ENCODE data around the gene RANGAP1. TPM values are rescaled to one million over a fixed set of nuclear protein-coding genes. Genes with fewer than 3 reads are reported as not detected.
A peak's percentile ranks its signal among the peaks of the same experiment; 100 is the strongest.
"Not testable (repeated sequence)": the region's sequence is repeated elsewhere in the genome, so short reads cannot be mapped to it uniquely, and the experiment has no call there.

RANGAP1 gene
- total RNA-seq, 4 donors from 2014 or later: 119 to 150 (median 121) TPM

DNA sequence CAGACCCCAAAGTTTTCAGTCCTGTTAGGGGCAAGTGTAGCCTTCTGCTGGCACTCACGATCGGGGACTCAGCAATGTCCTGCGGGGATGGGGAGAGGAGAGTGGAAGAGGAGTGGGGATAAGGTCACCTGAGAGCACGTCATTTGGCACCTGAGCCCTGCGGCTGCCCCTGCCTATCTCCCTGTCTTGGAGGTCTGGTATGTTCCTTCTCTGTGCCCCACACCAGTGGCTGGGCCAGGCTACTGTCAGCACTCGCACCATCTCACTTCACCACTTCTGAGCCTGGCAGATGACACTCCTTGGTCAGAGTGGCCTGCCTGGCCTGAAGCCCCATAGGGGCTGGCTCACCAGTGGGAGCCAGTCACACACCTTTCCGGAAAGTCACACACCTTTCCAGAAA, 25.1 kb downstream of the RANGAP1 start:
- TF ChIP-seq, protein P1, sequence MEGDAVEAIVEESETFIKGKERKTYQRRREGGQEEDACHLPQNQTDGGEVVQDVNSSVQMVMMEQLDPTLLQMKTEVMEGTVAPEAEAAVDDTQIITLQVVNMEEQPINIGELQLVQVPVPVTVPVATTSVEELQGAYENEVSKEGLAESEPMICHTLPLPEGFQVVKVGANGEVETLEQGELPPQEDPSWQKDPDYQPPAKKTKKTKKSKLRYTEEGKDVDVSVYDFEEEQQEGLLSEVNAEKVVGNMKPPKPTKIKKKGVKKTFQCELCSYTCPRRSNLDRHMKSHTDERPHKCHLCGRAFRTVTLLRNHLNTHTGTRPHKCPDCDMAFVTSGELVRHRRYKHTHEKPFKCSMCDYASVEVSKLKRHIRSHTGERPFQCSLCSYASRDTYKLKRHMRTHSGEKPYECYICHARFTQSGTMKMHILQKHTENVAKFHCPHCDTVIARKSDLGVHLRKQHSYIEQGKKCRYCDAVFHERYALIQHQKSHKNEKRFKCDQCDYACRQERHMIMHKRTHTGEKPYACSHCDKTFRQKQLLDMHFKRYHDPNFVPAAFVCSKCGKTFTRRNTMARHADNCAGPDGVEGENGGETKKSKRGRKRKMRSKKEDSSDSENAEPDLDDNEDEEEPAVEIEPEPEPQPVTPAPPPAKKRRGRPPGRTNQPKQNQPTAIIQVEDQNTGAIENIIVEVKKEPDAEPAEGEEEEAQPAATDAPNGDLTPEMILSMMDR (IDR thresholded peaks at IDR 0.05): no peak
- no peak for TF ChIP-seq POLR2A (IDR thresholded peaks at IDR 0.05)

DNA sequence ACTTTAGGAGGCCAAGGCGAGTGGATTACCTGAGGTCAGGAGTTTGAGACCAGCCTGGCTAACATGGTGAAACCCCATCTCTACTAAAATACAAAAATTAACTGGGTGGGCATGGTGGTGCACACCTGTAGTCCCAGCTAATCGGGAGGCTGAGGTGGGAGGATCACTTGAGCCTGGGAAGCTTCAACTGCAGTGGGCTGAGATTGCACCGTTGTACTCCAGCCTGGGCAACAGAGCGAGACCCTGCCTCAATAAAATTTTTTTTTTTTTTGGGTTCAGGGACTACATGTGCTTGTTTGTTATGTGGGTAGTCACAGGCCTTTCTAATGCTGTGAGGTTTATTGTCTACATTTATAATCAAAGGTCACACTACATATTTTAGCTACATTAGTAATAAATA, 26.2 kb downstream of the RANGAP1 start:
- not testable (repeated sequence) for H3K4me3 ChIP-seq (ENCODE audit: low read depth, poor library complexity, severe bottlenecking)

More for the DNA sequence above, 25.1 kb downstream of the RANGAP1 start:
- no peak overlapping the region for H3K4me3 ChIP-seq (ENCODE audit: low read depth, poor library complexity, severe bottlenecking)
- WGBS, 2 donors: 95 to 96% methylated on average over 6 to 7 of the region's 7 CpGs
- intact Hi-C loops (cut with DNase I; ENCODE audit: low total_unique reads): no loop called here
- no peak for DNase-seq (ENCODE audit: low spot score in 2 of 2)

DNA sequence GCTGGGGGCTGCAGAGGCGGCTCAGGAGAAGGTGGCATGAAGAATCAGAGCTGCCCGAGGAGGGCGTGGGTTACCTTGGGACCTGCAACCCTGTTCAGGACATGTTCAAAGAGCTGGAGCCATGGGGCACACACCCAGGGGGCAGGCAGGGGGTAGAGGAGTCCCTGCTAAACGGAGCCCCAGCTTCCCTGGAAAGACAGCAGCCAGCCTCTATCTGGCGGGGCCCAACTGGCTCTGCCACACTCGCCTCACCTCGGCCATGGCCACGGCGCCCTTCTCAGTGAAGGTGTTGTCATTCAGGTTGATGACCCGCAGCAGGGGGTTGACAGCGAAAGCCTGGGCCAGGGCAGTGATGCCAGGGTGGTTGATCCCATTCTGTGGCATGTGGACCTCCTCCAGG, 28.3 kb downstream of the RANGAP1 start:
- TF ChIP-seq POLR2A (IDR thresholded peaks at IDR 0.05): no peak
- TF ChIP-seq, protein P1 (IDR thresholded peaks at IDR 0.05): no peak
- intact Hi-C loops (cut with DNase I; ENCODE audit: low total_unique reads): no loop called here
- no peak overlapping the region for H3K4me3 ChIP-seq (ENCODE audit: low read depth, poor library complexity, severe bottlenecking)
- 92% methylated on average over 11 of the region's 11 CpGs for WGBS, 2 donors
- no peak for DNase-seq (ENCODE audit: low spot score in 2 of 2)

More for the DNA sequence above, 26.2 kb downstream of the RANGAP1 start:
- DNase-seq (ENCODE audit: low spot score in 2 of 2); intact Hi-C loops (cut with DNase I; ENCODE audit: low total_unique reads): not testable (repeated sequence)
- WGBS, 2 donors: 95 to 96% methylated on average over 4 of the region's 4 CpGs

DNA sequence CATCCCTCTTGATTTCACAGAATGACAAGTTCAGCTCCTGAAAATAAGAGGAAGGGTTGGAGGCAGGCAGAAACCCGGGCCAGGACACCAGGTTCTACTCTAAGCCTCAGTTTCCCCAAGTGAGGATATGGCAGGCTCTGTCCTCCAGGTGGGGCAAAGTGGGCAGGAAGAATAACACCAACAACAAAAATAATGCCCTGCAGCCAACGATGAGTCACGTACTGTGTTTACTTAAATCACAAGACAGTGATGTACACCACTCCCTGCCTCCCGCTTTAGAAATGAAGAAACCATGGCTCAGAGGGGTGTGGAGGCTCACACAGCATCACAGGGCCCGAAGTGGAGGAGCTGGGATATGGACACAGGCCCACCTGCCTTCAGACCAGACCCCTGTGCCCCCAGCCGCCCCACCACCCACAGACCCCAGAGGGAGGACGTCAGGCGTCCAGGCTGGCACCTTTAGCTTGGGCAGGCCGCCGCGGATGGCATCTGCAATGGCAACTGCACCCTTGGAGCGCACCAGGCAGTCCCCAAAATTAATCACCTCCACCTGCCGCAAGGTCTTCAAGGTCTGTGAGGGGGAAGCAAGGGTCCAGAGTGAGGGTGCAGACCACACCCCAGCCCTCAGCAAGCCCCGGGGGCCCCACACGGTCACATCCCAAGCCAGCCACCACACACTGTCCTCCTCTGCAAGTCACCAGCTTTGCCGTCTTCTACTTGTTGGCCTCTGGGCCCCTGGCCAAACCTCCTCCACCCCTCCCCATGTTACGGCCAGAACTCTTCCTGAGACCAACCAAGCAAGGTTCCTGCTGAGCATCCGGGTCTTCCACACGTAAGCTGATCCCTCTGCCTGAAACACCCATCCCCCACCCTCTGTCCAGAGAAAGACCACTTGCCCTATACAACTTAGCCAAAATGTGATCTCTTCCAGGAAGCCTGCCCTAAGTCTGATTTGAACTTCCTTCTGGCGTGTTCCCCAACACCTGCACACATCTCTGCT, 29.4 kb downstream of the RANGAP1 start:
- intact Hi-C loops (cut with DNase I; ENCODE audit: low total_unique reads): no loop called here
- 75 to 81% methylated on average over 19 to 20 of the region's 20 CpGs for WGBS, 2 donors
- H3K4me3 ChIP-seq (ENCODE audit: low read depth, poor library complexity, severe bottlenecking): no peak overlapping the region
- peak in 1 of 2 donors; percentile 46 for DNase-seq (ENCODE audit: low spot score in 2 of 2)
- TF ChIP-seq, protein P1 (IDR thresholded peaks at IDR 0.05): no peak

DNA sequence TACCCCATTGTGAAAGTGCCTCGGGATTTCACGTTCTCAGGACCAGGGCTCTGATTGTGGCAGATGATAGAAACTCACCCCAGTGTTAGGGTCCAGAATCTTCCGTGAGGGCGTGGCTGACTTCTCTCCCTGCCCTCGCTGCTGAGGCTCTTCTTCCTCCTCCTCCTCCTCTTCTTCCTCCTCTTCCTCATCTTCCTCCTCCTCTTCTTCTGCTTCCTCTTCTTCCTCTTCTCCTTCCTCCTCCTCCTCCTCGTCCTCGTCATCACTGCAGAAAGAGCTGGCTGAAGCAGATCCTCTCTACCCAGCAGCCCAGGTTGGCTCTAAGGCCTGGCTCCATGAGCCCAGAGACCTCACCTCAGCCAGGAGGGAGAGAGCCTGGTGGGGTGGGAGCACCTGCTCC, 31.8 kb downstream of the RANGAP1 start:
- no peak for DNase-seq (ENCODE audit: low spot score in 2 of 2)
- intact Hi-C loops (cut with DNase I; ENCODE audit: low total_unique reads): no loop called here
- no peak for TF ChIP-seq POLR2A (IDR thresholded peaks at IDR 0.05)
- TF ChIP-seq, protein P1 (IDR thresholded peaks at IDR 0.05): no peak
- WGBS, 2 donors: 86 to 93% methylated on average over 7 of the region's 7 CpGs
- H3K4me3 ChIP-seq (ENCODE audit: low read depth, poor library complexity, severe bottlenecking): no peak overlapping the region

DNA sequence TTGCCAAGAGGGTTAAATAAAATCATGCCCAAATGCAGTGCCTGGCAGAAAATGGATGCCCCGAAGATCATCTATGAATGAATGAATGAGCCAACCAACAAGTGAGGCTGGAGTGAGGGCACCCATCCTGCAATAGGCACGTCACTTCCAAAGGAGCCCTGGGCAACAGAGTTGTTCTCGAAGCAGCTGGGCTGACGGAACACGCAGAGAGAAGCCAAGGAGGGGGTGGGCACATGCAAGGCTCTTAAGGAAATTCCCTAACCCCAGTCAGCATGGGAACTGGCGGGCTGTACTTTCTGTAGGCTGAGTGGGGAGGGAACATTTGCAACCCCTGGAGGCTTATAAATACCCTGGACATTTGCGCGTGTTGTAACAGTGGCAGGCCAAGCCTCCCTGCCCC, 33.6 kb downstream of the RANGAP1 start:
- DNase-seq (ENCODE audit: low spot score in 2 of 2): no peak
- WGBS, 2 donors: 77 to 88% methylated on average over 8 of the region's 8 CpGs
- TF ChIP-seq, protein P1 (IDR thresholded peaks at IDR 0.05): no peak
- TF ChIP-seq POLR2A (IDR thresholded peaks at IDR 0.05): no peak
- no peak overlapping the region for H3K4me3 ChIP-seq (ENCODE audit: low read depth, poor library complexity, severe bottlenecking)
- intact Hi-C loops (cut with DNase I; ENCODE audit: low total_unique reads): no loop called here

Measured in lower leg skin (tissue), 4 donors.